Upper lobe of right lung (tissue), 1 donor: ENCODE results near the gene COG4. TPM values are rescaled to one million over a fixed set of nuclear protein-coding genes. Genes with fewer than 3 reads are reported as not detected.
A peak's percentile ranks its signal among the peaks of the same experiment; 100 is the strongest.

Experiments used
- ATAC-seq: fragments of 200-7000 bp; cut with Tn5 transposase; one replicate; pipeline ENCODE4 v1.9.1; 2020; ENCODE audit warnings: mild to moderate bottlenecking, moderate library complexity
- DNase-seq: peaks from one replicate; pipeline ENCODE4 v3.0.0-alpha.2; 2020
- H3K27ac ChIP-seq: fragments of 200-600 bp; one replicate; pipeline ENCODE4 v1.8.0; 2022
- H3K27me3 ChIP-seq: fragments of 200-600 bp; one replicate; pipeline ENCODE4 v1.8.0; 2022; ENCODE audit warnings: mild to moderate bottlenecking
- H3K36me3 ChIP-seq: fragments of 200-600 bp; one replicate; pipeline ENCODE4 v1.8.0; 2022
- H3K4me1 ChIP-seq: fragments of 200-600 bp; one replicate; pipeline ENCODE4 v1.8.0; 2022
- H3K4me3 ChIP-seq: fragments of 200-600 bp; one replicate; pipeline ENCODE4 v1.8.0; 2022; ENCODE audit warnings: mild to moderate bottlenecking
- H3K9me3 ChIP-seq: fragments of 200-600 bp; one replicate; pipeline ENCODE4 v1.8.0; 2022
- CTCF ChIP-seq: fragments of 200-600 bp; IDR thresholded peaks from one replicate; pipeline ENCODE4 v1.8.0; 2022; ENCODE audit warnings: antibody characterized with exemption
- intact Hi-C: fragments of 100-400 bp; cut with DNase I; formaldehyde crosslinking; loops from one replicate; pipeline ENCODE4 v1.11.0; 2022
- total RNA-seq: library from RNA; stranded (reverse); fragmentation: NEBNext Ultra II Directional; extraction: Animal tissue kit (Norgen Biotek cat#: 25700); gene quantifications from one replicate; pipeline ENCODE4 v1.2.1, GENCODE V29; 2021
- donor health status: DM: no; HTN: yes; CAD: no; lungs with severe emphysema.

The COG4 gene
- total RNA-seq, 1 donor from 2014 or later: 63.0 TPM

GRCh38 chr16:70510216-70510615, 13.1 kb downstream of the COG4 start:
- Histone ChIP-seq H3K36me3 (peaks cover 84% of the 10 kb centered on the region), H3K4me3 (no peak overlapping the region), H3K27me3 (no peaks in the 10 kb centered on the region), H3K4me1 (no peaks in the 10 kb centered on the region), H3K9me3 (no peaks in the 10 kb centered on the region), H3K27ac (no peak overlapping the region)
- no peak for ATAC-seq
- DNase-seq: no peak
- intact Hi-C loops: no loop called here
- no peak for TF ChIP-seq CTCF

- no peak for ATAC-seq
- no peak for DNase-seq
- peak; percentile 21 for TF ChIP-seq CTCF
- Histone ChIP-seq H3K27me3 (no peaks in the 10 kb centered on the region), H3K9me3 (no peaks in the 10 kb centered on the region), H3K27ac (no peak overlapping the region), H3K36me3 (peaks cover 79% of the 10 kb centered on the region), H3K4me3 (no peak overlapping the region), H3K4me1 (no peaks in the 10 kb centered on the region)
- intact Hi-C loops: no loop called here
These were observed 14.6 kb downstream of the COG4 start for GRCh38 chr16:70508752-70509151.

GRCh38 chr16:70496513-70496912, 26.8 kb downstream of the COG4 start:
- no peak for TF ChIP-seq CTCF
- Histone ChIP-seq H3K4me1 (no peaks in the 10 kb centered on the region), H3K27ac (no peak overlapping the region), H3K4me3 (no peak overlapping the region), H3K27me3 (no peaks in the 10 kb centered on the region), H3K9me3 (no peaks in the 10 kb centered on the region), H3K36me3 (peaks cover 90% of the 10 kb centered on the region)
- no peak for ATAC-seq
- no peak for DNase-seq
- intact Hi-C loops: no loop called here

- Histone ChIP-seq H3K4me1 (no peaks in the 10 kb centered on the region), H3K36me3 (peaks cover 86% of the 10 kb centered on the region), H3K9me3 (no peaks in the 10 kb centered on the region), H3K27me3 (no peaks in the 10 kb centered on the region), H3K4me3 (no peak overlapping the region), H3K27ac (no peak overlapping the region)
- DNase-seq (no peak), ATAC-seq (no peak)
- no peak for TF ChIP-seq CTCF
- intact Hi-C loops: no loop called here
These were observed 27.8 kb downstream of the COG4 start for GRCh38 chr16:70495425-70496182.

- peaks cover 82% of the 10 kb centered on the region for H3K36me3 ChIP-seq
- no peak overlapping the region for H3K4me3 ChIP-seq
- DNase-seq (no peak), ATAC-seq (no peak)
- H3K9me3 ChIP-seq: no peaks in the 10 kb centered on the region
- intact Hi-C loops: no loop called here
- H3K27me3 ChIP-seq: no peaks in the 10 kb centered on the region
- TF ChIP-seq CTCF: no peak
- H3K27ac ChIP-seq: no peak overlapping the region
- no peaks in the 10 kb centered on the region for H3K4me1 ChIP-seq
These were observed 28.6 kb downstream of the COG4 start for GRCh38 chr16:70494777-70495176.
